ENCODE results near the gene EBP.

The EBP gene

GRCh38 chrX:48575642-48576041, 54.0 kb downstream of the EBP start:
- Histone ChIP-seq H3K27me3 (ENCODE audit: insufficient read depth, poor library complexity, severe bottlenecking) (no peaks in the 10 kb centered on the region), H3K27ac (replicated peaks) (peak overlapping the region; percentile 100), H3K4me3 (replicated peaks; ENCODE audit: insufficient read depth, low read length) (peak overlapping the region; percentile 64)
- peak; percentile 38 for TF ChIP-seq POLR2AphosphoS5 (IDR thresholded peaks at IDR 0.05; ENCODE audit: low read depth)
- no peak for TF ChIP-seq SPI1 (IDR thresholded peaks at IDR 0.05; ENCODE audit: borderline replicate concordance, low read depth)
- no peak for DNase-seq (ENCODE audit: low read depth in 1 of 2, low spot score in 1 of 2)

DNA sequence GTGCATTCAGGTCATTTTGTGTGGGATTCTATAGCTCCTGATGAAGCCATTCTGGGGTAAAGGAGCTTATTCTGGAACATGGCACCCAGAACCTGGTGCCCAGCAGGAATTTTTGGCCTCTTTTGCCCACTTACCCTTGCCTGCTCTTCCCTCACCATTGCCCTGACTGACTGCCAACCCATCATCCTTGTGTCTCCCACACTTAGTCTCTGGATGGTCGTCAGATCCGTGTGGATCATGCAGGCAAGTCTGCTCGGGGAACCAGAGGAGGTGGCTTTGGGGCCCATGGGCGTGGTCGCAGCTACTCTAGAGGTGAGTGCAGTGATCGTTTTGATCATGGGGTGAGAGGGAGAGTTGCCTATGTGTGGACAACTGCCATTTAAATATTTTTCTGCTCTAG, 54.5 kb downstream of the EBP start:
- peak overlapping the region; percentile 64 for H3K4me3 ChIP-seq (replicated peaks; ENCODE audit: insufficient read depth, low read length)
- H3K27me3 ChIP-seq (ENCODE audit: insufficient read depth, poor library complexity, severe bottlenecking) = no peaks in the 10 kb centered on the region
- TF ChIP-seq POLR2AphosphoS5 (IDR thresholded peaks at IDR 0.05; ENCODE audit: low read depth) (no peak; the same call in none of the 2 replicates), GABPA (IDR thresholded peaks at IDR 0.05; ENCODE audit: low read depth) (no peak), SPI1 (IDR thresholded peaks at IDR 0.05; ENCODE audit: borderline replicate concordance, low read depth) (no peak)
- TF ChIP-seq, protein P1, sequence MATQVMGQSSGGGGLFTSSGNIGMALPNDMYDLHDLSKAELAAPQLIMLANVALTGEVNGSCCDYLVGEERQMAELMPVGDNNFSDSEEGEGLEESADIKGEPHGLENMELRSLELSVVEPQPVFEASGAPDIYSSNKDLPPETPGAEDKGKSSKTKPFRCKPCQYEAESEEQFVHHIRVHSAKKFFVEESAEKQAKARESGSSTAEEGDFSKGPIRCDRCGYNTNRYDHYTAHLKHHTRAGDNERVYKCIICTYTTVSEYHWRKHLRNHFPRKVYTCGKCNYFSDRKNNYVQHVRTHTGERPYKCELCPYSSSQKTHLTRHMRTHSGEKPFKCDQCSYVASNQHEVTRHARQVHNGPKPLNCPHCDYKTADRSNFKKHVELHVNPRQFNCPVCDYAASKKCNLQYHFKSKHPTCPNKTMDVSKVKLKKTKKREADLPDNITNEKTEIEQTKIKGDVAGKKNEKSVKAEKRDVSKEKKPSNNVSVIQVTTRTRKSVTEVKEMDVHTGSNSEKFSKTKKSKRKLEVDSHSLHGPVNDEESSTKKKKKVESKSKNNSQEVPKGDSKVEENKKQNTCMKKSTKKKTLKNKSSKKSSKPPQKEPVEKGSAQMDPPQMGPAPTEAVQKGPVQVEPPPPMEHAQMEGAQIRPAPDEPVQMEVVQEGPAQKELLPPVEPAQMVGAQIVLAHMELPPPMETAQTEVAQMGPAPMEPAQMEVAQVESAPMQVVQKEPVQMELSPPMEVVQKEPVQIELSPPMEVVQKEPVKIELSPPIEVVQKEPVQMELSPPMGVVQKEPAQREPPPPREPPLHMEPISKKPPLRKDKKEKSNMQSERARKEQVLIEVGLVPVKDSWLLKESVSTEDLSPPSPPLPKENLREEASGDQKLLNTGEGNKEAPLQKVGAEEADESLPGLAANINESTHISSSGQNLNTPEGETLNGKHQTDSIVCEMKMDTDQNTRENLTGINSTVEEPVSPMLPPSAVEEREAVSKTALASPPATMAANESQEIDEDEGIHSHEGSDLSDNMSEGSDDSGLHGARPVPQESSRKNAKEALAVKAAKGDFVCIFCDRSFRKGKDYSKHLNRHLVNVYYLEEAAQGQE (IDR thresholded peaks at IDR 0.05; ENCODE audit: insufficient replicate concordance, low read depth) = no peak
- TF ChIP-seq, protein P2, sequence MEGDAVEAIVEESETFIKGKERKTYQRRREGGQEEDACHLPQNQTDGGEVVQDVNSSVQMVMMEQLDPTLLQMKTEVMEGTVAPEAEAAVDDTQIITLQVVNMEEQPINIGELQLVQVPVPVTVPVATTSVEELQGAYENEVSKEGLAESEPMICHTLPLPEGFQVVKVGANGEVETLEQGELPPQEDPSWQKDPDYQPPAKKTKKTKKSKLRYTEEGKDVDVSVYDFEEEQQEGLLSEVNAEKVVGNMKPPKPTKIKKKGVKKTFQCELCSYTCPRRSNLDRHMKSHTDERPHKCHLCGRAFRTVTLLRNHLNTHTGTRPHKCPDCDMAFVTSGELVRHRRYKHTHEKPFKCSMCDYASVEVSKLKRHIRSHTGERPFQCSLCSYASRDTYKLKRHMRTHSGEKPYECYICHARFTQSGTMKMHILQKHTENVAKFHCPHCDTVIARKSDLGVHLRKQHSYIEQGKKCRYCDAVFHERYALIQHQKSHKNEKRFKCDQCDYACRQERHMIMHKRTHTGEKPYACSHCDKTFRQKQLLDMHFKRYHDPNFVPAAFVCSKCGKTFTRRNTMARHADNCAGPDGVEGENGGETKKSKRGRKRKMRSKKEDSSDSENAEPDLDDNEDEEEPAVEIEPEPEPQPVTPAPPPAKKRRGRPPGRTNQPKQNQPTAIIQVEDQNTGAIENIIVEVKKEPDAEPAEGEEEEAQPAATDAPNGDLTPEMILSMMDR (IDR thresholded peaks at IDR 0.05; ENCODE audit: insufficient read depth, low read length) = no peak
- peak overlapping the region; percentile 100; the same call in 1 of the 2 replicates for H3K27ac ChIP-seq (replicated peaks)
- no peak for DNase-seq (ENCODE audit: low read depth in 1 of 2, low spot score in 1 of 2)

All from HL-60 (cell line).